Dendritic cell treated with granulocyte-macrophage colony-stimulating factor and Interleukin-4, amounts not matched to agents 40 ng/mL and 50 ng/mL, for 4 days (primary cell): Measurements from ENCODE around the gene TSPAN1.

Source experiments
- H3K27ac Mint-ChIP-seq: one replicate; pipeline ENCODE4 v1.8.0; 2022; ENCODE audit warnings: mild to moderate bottlenecking, mixed read lengths
- H3K27me3 Mint-ChIP-seq: one replicate; pipeline ENCODE4 v1.8.0; 2022; ENCODE audit warnings: mild to moderate bottlenecking, mixed read lengths
- H3K36me3 Mint-ChIP-seq: one replicate; pipeline ENCODE4 v1.8.0; 2022; ENCODE audit warnings: low read depth, mixed read lengths
- H3K4me1 Mint-ChIP-seq: one replicate; pipeline ENCODE4 v1.8.0; 2022; ENCODE audit warnings: low read depth, mixed read lengths
- H3K4me3 Mint-ChIP-seq: one replicate; pipeline ENCODE4 v1.8.0; 2022; ENCODE audit warnings: mild to moderate bottlenecking, moderate library complexity, mixed read lengths
- H3K9me3 Mint-ChIP-seq: one replicate; pipeline ENCODE4 v1.8.0; 2022; ENCODE audit warnings: mixed read lengths
- intact Hi-C: fragments of 100-400 bp; cut with micrococcal nuclease; formaldehyde crosslinking; loops from one replicate; pipeline ENCODE4 v1.15.0; 2022

Gene TSPAN1

DNA sequence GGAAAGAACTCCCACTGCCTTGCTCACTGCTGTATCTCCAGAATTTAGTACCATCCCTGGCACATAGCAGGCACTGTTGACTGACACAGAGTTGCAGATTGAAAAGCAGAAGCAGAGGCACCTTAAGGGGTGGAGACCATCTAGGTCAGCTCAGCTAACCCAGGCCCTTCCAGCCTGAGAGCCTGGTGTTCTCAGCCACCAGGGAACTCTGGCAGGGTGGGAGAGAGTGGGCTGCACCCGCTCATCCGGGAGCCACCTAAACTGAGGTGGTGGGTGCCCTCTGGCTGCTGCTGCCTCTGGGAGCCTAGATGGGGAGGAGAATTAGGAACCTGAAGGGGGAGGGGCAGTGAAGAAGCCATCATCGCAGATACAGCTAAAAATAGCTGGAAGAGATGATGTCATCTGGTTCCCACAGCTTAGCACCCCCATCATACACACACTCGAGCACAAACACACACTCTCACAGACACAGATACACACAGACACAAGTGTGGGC, 1.5 kb upstream of the TSPAN1 start:
- H3K27me3 Mint-ChIP-seq = peaks cover 32% of the 10 kb centered on the region
- no peak overlapping the region for H3K27ac Mint-ChIP-seq
- intact Hi-C loops = no loop called here
- H3K9me3 Mint-ChIP-seq = no peaks in the 10 kb centered on the region
- no peaks in the 10 kb centered on the region for H3K4me1 Mint-ChIP-seq
- no peak overlapping the region for H3K4me3 Mint-ChIP-seq
- H3K36me3 Mint-ChIP-seq = no peaks in the 10 kb centered on the region

DNA sequence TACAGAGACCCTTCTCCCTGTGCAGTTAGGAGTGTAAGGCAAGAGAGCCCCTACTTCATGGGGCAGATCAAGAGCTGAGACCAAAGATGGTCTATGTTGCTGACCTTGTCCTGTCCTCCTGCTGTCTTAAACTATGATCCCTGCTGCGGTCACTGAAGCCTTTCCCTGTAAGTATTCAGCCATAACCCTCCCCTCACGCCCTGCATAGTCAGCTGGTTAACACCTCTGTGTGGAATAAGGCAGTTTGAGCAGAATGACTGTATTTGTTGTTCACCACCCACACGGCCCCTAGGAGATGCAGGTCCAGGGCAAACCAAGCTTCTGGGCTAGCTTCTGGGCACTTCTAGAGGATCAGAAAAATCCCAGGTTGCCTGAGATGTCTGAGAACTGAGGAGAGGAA, 356 bp downstream of the TSPAN1 start:
- Mint-ChIP-seq H3K4me3 (no peak overlapping the region), H3K4me1 (no peaks in the 10 kb centered on the region), H3K27ac (no peak overlapping the region), H3K9me3 (no peaks in the 10 kb centered on the region), H3K36me3 (no peaks in the 10 kb centered on the region), H3K27me3 (peaks cover 16% of the 10 kb centered on the region)
- intact Hi-C loops = no loop called here

DNA sequence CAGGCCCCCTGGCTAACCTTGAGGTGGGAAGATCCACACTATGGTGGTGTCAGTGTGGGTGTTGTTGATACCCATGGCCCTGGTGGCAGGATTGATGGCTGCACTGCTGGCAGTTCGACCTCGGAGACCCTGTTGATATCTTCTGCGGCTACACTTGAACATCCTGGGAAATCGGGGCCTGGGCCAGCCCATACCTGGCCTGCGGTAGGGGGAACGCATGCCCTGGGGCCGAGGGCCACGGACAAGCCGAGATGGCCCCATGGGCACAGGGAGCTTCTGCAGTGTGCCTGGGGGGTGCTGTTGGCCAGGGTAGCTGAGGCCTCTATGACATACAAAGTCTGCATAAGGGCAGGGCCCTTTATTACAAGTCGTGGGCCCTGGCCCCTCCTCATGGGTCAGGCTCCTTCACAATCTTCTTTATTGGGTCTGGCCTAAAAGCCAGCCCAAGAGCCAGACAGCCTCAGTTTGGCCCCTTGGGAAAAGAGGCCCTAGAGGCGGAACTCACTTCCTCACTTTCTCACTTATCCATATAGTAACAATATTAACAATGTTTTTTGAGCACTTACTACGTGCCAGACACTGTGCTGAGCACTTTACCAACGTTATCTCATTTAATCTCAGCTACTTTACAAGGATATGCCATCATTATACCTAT, 1.5 kb downstream of the TSPAN1 start, which contains the start of gene P3R3URF:
TSS of gene P3R3URF (minus strand) at position 278 of the 655 bp plus-strand sequence. CDS start at position 261, 17 bp downstream.
- Mint-ChIP-seq H3K4me3 (no peak within 1 kb of the TSS), H3K36me3 (no peaks in the 10 kb centered on the region), H3K4me1 (no peaks in the 10 kb centered on the region), H3K27ac (no peak within 1 kb of the TSS), H3K27me3 (peaks cover 9% of the 10 kb centered on the region), H3K9me3 (no peaks in the 10 kb centered on the region)
- intact Hi-C loops = no loop called here

DNA sequence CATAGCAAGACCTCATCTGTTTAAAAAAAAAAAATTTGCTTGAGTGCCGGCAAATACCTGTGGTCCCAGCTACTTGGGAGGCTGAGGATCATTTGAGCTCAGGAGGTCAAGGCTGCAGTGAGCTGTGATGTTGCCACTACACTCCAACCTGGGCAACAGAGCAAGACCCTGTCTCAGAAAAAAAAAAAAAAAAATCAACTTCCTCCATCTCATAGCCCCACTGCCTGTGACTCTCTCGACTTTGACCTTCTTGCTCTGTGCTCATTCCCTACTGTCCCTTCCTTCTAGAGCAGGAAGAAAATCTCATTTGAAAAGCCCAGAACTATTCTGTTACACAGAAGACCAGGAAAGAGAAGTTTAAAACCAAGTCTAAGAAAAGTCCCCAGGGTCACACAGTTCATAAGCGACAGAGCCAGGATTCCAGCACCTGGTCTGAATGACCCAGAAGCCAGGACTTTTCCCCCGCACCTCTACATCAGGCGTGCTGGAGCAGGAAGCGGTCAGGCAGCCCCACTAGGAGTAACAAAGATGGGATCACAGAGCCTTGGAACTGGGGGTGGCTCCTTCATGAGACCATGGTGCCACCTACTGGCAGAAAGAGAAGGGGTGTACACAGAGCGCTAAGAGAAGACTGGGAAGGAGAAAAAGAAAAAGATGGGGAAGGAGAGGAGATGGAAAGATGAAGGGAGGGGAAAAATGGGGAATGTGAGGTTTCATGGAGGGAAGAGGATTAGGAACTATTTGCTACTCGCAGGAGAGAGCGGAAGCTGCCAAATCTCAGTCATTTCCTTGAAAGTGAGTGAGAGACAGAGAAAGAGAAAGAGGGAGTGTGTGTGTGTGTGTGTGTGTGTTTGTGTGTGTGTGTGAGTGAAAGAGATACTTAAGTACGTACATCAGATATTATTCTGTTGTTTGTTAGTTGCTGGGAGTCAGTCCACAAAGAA, 4.5 kb downstream of the TSPAN1 start:
- intact Hi-C loops = loop anchor here (1.0 kb wide), 1 partner anchor 142 kb away; no protein-coding TSS in a partner anchor
- H3K4me3 Mint-ChIP-seq = no peak overlapping the region
- H3K27me3 Mint-ChIP-seq = peaks cover 7% of the 10 kb centered on the region
- H3K36me3 Mint-ChIP-seq = no peaks in the 10 kb centered on the region
- H3K4me1 Mint-ChIP-seq = peaks cover 8% of the 10 kb centered on the region
- no peak overlapping the region for H3K27ac Mint-ChIP-seq
- no peaks in the 10 kb centered on the region for H3K9me3 Mint-ChIP-seq

DNA sequence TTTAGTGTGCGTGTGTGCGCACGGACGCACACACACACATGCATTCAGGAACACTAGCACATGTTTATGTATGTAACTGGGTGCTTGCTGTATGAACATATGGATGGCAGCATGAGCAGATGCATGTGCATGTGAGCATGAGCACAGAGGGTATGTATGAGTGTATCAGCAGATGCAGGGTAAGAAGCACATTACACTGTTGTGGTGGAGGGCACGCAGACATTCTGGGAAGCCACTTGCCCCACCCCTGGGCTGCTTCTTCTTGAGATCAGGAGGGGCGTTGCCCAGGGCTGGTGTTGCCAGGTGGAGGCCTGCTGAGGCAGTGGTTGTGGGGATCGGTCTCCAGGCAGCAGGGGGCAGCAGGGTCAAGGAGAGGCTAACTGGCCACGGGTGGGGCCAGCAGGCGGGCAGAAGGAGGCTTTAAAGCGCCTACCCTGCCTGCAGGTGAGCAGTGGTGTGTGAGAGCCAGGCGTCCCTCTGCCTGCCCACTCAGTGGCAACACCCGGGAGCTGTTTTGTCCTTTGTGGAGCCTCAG, 5.3 kb downstream of the TSPAN1 start:
- Mint-ChIP-seq H3K4me1 (peaks cover 10% of the 10 kb centered on the region), H3K4me3 (no peak overlapping the region), H3K27me3 (peaks cover 7% of the 10 kb centered on the region), H3K27ac (no peak overlapping the region), H3K36me3 (no peaks in the 10 kb centered on the region), H3K9me3 (no peaks in the 10 kb centered on the region)
- intact Hi-C loops = no loop called here

DNA sequence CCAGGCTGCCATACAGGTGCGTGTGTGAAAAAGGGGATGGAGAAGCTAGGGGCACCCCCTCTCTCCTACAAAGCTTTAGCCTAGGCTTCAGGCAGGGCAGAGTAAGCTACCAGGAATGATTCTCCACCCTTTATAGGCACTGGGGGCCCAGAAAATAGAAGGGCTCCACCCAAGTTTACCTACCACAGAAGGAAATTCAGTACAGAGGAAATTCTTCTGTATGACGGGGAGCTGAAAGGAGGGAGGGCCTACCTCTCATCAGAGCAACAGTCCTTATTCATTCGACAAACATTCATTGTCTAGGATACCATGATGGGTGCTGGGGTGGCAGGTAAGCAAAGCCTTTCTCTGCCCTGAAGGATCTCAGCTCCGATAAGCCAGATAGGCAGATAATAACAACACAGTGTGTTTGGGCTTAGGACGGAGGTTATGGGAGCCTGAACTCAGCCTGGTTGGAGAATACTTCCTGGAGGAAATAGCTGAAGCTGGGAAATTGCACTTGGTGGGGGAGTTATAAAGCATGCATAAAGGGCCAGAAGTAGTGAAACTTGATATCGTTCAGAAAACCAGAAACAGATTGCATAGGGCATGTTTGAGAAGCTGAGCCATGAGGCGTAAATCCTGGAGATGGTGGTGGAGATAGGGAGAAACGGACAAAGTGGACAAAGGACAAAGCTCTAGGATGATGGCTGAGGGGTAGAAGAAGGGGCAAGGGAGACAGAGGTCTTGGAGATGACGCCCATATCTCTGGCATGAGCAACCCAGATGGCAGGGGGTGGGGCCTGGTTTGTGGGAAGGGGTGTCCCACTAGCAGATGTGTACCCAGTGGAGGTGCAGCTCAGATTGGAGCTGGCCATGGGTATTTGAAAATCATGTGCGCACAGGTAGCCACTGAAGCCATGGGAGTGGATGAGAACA, 6.7 kb downstream of the TSPAN1 start:
- H3K27ac Mint-ChIP-seq = no peak overlapping the region
- intact Hi-C loops = no loop called here
- peaks cover 5% of the 10 kb centered on the region for H3K27me3 Mint-ChIP-seq
- no peaks in the 10 kb centered on the region for H3K9me3 Mint-ChIP-seq
- no peak overlapping the region for H3K4me3 Mint-ChIP-seq
- H3K4me1 Mint-ChIP-seq = peaks cover 10% of the 10 kb centered on the region
- no peaks in the 10 kb centered on the region for H3K36me3 Mint-ChIP-seq

DNA sequence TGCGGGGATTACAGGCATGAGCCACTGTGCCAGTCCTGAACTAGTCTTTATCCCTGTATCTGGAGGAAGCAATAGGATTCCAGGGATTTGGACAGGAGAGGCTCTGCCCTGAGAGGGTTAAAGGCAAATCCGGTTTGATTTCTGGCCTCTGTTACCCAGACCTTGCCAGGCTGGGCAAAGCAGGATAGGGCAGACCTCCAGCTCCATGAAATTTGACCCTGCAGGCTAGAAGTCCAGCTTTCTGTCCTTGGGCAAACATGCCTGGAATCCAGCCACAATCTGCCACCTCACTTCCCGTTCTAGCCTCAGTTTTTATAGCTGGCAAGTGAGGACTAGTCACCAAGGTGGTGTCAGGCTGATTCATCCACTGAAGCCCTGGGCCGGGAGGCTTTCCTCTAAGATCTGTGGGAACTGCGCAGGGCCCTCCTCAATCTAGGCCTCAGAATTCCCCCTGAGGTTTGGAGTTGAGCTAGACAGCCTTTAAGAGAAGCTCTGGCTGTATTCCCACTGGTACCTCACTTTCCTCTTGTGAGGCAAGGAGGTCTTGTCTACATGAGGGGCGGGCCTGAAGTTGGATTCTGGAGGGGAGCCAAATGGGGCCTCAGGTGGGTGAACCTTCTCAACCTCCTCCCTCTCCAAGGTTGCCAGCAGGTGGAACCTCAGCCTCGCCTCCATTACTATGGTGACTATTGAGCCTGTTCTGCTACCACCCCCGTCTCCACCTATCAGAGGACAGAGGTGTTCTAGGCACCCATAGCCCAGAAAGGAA, 8.4 kb downstream of the TSPAN1 start:
- peaks cover 5% of the 10 kb centered on the region for H3K27me3 Mint-ChIP-seq
- peaks cover 10% of the 10 kb centered on the region for H3K36me3 Mint-ChIP-seq
- H3K4me3 Mint-ChIP-seq = no peak overlapping the region
- no peak overlapping the region for H3K27ac Mint-ChIP-seq
- intact Hi-C loops = no loop called here
- no peaks in the 10 kb centered on the region for H3K9me3 Mint-ChIP-seq
- peaks cover 10% of the 10 kb centered on the region for H3K4me1 Mint-ChIP-seq

DNA sequence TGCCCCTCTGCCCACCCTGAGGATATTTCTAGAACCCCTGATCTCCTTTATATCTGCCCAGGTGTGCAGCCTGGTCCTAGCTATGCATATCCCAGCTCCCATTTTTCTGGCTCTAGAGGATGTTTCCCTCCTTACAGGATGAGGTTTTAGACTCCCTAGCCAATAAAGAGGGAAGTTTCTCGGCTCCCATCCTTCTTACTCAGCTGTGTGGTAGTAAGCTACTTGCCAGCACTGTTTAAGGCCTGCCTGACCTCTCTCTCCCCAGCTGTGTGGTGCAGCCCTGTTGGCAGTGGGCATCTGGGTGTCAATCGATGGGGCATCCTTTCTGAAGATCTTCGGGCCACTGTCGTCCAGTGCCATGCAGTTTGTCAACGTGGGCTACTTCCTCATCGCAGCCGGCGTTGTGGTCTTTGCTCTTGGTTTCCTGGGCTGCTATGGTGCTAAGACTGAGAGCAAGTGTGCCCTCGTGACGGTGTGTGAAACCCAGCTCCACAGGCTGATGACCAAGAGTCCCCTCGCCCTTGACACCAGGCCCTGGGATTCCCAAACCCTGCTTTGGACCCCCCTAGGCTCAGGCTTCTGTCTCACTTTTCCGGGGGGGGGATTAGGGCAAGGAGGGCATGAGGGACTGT, 9.2 kb downstream of the TSPAN1 start:
- peaks cover 10% of the 10 kb centered on the region for H3K4me1 Mint-ChIP-seq
- H3K27ac Mint-ChIP-seq = no peak overlapping the region
- H3K27me3 Mint-ChIP-seq = peaks cover 5% of the 10 kb centered on the region
- peaks cover 13% of the 10 kb centered on the region for H3K36me3 Mint-ChIP-seq
- no peaks in the 10 kb centered on the region for H3K9me3 Mint-ChIP-seq
- no peak overlapping the region for H3K4me3 Mint-ChIP-seq
- intact Hi-C loops = no loop called here

DNA sequence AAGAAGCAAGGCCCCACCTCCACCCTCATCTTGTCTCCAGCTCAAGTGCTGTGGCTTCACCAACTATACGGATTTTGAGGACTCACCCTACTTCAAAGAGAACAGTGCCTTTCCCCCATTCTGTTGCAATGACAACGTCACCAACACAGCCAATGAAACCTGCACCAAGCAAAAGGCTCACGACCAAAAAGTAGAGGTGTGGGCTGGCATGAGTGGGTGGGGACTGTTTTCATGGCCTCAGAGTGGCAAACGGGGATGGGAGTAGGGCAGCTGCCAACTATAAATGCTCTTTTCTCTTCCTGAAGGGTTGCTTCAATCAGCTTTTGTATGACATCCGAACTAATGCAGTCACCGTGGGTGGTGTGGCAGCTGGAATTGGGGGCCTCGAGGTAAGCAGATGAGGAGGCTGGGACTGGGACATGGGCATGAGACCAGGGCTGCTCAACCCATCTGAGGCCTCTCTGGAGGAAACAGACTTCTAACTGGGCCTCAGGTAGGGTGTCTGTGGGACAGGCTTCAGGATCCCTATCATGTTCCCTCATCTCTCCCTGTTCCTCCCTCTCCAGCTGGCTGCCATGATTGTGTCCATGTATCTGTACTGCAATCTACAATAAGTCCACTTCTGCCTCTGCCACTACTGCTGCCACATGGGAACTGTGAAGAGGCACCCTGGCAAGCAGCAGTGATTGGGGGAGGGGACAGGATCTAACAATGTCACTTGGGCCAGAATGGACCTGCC, 10.2 kb downstream of the TSPAN1 start:
- peaks cover 10% of the 10 kb centered on the region for H3K4me1 Mint-ChIP-seq
- no peaks in the 10 kb centered on the region for H3K9me3 Mint-ChIP-seq
- H3K36me3 Mint-ChIP-seq = peaks cover 23% of the 10 kb centered on the region
- H3K27me3 Mint-ChIP-seq = peaks cover 5% of the 10 kb centered on the region
- intact Hi-C loops = no loop called here
- no peak overlapping the region for H3K27ac Mint-ChIP-seq
- no peak overlapping the region for H3K4me3 Mint-ChIP-seq

DNA sequence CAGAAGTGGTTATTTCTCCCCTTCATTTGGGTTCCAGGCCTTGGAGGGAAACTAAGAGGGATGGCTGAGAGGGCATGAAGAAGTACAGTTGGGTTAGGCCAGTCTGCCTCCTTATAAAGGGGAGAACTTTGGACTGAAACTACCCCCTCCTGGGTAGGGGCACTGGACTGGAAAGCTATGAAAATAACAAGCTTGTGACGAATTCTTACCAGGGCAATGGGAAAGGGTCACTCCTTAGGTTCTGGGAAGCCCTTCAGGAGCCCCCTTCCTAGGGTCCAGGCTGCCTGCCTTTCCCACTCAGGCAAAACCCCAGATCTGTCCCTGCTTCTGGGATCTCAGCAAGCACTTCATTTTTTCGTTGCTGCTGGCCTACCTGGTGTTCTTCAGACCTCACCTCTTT, 11.2 kb downstream of the TSPAN1 start:
- Mint-ChIP-seq H3K27me3 (peaks cover 2% of the 10 kb centered on the region), H3K9me3 (no peaks in the 10 kb centered on the region), H3K4me1 (peaks cover 10% of the 10 kb centered on the region), H3K4me3 (no peak overlapping the region), H3K36me3 (peaks cover 31% of the 10 kb centered on the region), H3K27ac (no peak overlapping the region)
- intact Hi-C loops = no loop called here

DNA sequence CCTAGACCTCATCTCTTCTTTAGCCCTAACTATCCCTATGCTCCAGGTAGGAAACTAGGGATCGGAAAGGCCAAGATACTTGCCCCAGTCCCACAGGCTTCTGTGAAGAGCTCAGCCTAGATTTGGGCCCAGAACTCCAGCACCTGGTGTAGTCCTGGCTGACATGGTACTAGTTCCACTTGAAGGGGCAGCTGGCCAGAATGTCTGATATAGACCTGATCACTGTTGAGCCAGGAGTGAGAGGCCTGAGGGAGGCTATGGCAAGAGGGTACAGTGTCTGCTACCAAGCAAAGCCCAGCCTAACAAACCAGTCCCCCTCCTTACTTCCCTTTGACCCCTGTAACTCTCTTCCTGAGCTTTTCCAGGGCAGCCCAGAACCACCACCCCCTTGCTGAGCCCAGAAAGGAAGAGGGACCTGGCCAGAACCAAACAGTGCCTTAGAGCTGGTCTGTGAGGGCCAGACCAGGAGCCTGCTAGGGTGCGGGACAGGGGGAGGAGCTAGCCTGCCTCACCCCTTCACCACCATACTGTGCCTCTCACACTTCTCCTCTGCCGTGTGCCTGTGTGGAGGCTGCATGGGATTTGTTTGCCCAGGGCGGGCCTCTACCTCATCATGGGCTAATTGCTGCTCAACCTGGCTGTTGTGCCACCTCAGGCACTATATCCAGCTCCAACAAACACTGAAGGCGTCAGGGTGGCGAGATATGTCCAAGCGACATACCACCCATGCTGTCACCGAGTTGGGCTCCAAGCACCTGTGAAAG, 12.4 kb downstream of the TSPAN1 start:
- H3K4me1 Mint-ChIP-seq = peaks cover 10% of the 10 kb centered on the region
- intact Hi-C loops = no loop called here
- no peak overlapping the region for H3K4me3 Mint-ChIP-seq
- H3K27me3 Mint-ChIP-seq = peaks cover 2% of the 10 kb centered on the region
- H3K27ac Mint-ChIP-seq = no peak overlapping the region
- H3K9me3 Mint-ChIP-seq = no peaks in the 10 kb centered on the region
- H3K36me3 Mint-ChIP-seq = peaks cover 37% of the 10 kb centered on the region
